ENCODE results near the gene LARP6.

DNA sequence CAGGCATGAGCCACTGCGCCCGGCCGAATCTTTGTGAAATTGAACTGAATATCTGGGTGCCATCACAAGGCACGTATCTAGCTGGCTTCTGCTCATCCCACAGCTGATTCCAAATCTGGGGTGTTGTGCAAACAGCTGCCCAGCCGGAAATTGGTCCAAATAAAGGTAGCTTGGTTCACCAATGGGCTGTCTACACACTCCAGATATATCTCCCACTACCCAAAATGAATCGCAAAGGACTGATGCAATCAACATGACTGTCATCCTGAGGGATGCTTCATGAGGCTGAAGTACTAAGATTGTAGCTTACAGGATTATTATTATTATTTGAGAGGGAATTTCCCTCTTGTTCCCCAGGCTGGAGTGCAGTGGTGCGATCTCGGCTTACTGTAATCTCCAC lies 28.1 kb downstream of the LARP6 start:
- no peak for TF ChIP-seq CTCF (conservative IDR thresholded peaks at IDR 0.05; ENCODE audit: low read depth in 2 of 2)
- TF ChIP-seq EZH2 (IDR thresholded peaks at IDR 0.05; ENCODE audit: low read depth, unreplicated experiment), result no peak
- TF ChIP-seq ZNF114 (CRISPR knock-in tag; IDR thresholded peaks at IDR 0.05), result no peak
- no peak for TF ChIP-seq EZH2phosphoT487 (IDR thresholded peaks at IDR 0.05; ENCODE audit: unreplicated experiment)
- no peak for TF ChIP-seq POLR2AphosphoS5 (IDR thresholded peaks at IDR 0.05; ENCODE audit: low read depth)
- no peak for TF ChIP-seq JUNB (IDR thresholded peaks at IDR 0.05; ENCODE audit: unreplicated experiment)
- TF ChIP-seq ZNF331 (CRISPR knock-in tag; IDR thresholded peaks at IDR 0.05; ENCODE audit: low read depth), result no peak
- TF ChIP-seq, protein P1, sequence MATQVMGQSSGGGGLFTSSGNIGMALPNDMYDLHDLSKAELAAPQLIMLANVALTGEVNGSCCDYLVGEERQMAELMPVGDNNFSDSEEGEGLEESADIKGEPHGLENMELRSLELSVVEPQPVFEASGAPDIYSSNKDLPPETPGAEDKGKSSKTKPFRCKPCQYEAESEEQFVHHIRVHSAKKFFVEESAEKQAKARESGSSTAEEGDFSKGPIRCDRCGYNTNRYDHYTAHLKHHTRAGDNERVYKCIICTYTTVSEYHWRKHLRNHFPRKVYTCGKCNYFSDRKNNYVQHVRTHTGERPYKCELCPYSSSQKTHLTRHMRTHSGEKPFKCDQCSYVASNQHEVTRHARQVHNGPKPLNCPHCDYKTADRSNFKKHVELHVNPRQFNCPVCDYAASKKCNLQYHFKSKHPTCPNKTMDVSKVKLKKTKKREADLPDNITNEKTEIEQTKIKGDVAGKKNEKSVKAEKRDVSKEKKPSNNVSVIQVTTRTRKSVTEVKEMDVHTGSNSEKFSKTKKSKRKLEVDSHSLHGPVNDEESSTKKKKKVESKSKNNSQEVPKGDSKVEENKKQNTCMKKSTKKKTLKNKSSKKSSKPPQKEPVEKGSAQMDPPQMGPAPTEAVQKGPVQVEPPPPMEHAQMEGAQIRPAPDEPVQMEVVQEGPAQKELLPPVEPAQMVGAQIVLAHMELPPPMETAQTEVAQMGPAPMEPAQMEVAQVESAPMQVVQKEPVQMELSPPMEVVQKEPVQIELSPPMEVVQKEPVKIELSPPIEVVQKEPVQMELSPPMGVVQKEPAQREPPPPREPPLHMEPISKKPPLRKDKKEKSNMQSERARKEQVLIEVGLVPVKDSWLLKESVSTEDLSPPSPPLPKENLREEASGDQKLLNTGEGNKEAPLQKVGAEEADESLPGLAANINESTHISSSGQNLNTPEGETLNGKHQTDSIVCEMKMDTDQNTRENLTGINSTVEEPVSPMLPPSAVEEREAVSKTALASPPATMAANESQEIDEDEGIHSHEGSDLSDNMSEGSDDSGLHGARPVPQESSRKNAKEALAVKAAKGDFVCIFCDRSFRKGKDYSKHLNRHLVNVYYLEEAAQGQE (IDR thresholded peaks at IDR 0.05; ENCODE audit: unreplicated experiment), result no peak
- TF ChIP-seq CREB1 (CRISPR knock-in tag; IDR thresholded peaks at IDR 0.05; ENCODE audit: low read depth), result no peak
- TF ChIP-seq ETS1 (IDR thresholded peaks at IDR 0.05), result no peak
- no peak for TF ChIP-seq NANOG (IDR thresholded peaks at IDR 0.05; ENCODE audit: borderline replicate concordance)
- TF ChIP-seq, protein P2, sequence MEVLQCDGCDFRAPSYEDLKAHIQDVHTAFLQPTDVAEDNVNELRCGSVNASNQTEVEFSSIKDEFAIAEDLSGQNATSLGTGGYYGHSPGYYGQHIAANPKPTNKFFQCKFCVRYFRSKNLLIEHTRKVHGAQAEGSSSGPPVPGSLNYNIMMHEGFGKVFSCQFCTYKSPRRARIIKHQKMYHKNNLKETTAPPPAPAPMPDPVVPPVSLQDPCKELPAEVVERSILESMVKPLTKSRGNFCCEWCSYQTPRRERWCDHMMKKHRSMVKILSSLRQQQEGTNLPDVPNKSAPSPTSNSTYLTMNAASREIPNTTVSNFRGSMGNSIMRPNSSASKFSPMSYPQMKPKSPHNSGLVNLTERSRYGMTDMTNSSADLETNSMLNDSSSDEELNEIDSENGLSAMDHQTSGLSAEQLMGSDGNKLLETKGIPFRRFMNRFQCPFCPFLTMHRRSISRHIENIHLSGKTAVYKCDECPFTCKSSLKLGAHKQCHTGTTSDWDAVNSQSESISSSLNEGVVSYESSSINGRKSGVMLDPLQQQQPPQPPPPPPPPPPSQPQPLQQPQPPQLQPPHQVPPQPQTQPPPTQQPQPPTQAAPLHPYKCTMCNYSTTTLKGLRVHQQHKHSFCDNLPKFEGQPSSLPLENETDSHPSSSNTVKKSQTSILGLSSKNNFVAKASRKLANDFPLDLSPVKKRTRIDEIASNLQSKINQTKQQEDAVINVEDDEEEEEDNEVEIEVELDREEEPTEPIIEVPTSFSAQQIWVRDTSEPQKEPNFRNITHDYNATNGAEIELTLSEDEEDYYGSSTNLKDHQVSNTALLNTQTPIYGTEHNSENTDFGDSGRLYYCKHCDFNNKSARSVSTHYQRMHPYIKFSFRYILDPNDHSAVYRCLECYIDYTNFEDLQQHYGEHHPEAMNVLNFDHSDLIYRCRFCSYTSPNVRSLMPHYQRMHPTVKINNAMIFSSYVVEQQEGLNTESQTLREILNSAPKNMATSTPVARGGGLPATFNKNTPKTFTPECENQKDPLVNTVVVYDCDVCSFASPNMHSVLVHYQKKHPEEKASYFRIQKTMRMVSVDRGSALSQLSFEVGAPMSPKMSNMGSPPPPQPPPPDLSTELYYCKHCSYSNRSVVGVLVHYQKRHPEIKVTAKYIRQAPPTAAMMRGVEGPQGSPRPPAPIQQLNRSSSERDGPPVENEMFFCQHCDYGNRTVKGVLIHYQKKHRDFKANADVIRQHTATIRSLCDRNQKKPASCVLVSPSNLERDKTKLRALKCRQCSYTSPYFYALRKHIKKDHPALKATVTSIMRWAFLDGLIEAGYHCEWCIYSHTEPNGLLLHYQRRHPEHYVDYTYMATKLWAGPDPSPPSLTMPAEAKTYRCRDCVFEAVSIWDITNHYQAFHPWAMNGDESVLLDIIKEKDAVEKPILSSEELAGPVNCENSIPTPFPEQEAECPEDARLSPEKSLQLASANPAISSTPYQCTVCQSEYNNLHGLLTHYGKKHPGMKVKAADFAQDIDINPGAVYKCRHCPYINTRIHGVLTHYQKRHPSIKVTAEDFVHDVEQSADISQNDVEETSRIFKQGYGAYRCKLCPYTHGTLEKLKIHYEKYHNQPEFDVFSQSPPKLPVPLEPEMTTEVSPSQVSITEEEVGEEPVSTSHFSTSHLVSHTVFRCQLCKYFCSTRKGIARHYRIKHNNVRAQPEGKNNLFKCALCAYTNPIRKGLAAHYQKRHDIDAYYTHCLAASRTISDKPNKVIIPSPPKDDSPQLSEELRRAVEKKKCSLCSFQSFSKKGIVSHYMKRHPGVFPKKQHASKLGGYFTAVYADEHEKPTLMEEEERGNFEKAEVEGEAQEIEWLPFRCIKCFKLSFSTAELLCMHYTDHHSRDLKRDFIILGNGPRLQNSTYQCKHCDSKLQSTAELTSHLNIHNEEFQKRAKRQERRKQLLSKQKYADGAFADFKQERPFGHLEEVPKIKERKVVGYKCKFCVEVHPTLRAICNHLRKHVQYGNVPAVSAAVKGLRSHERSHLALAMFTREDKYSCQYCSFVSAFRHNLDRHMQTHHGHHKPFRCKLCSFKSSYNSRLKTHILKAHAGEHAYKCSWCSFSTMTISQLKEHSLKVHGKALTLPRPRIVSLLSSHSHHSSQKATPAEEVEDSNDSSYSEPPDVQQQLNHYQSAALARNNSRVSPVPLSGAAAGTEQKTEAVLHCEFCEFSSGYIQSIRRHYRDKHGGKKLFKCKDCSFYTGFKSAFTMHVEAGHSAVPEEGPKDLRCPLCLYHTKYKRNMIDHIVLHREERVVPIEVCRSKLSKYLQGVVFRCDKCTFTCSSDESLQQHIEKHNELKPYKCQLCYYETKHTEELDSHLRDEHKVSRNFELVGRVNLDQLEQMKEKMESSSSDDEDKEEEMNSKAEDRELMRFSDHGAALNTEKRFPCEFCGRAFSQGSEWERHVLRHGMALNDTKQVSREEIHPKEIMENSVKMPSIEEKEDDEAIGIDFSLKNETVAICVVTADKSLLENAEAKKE (CRISPR knock-in tag; IDR thresholded peaks at IDR 0.05), result no peak

All from GM23338 (cell line).